Embryonic facial prominence (tissue), 1 donor: ENCODE results near the gene PTH1R.
A peak's percentile ranks its signal among the peaks of the same experiment; 100 is the strongest.

ENCODE experiments used
- DNase-seq: peaks from one replicate; pipeline ENCODE4 v3.0.0-alpha.2; 2016; ENCODE audit errors: extremely low spot score

The PTH1R gene

GRCh38 chr3:46877406-46878125 is at the start of gene PTH1R:
PTH1R (plus strand) TSS chr3:46877721; CDS start chr3:46883560, 5,839 bp downstream.
- no peak for DNase-seq

GRCh38 chr3:46829699-46830208 is 47.8 kb upstream of the PTH1R start:
- DNase-seq = no peak

- no peak for DNase-seq
Observed at GRCh38 chr3:46830801-46831200, 46.7 kb upstream of the PTH1R start.

GRCh38 chr3:46831316-46831715 is 46.2 kb upstream of the PTH1R start:
- no peak for DNase-seq

GRCh38 chr3:46831841-46832240 is 45.7 kb upstream of the PTH1R start:
- DNase-seq = no peak

GRCh38 chr3:46833346-46834300 is 43.9 kb upstream of the PTH1R start:
- no peak for DNase-seq

- DNase-seq = no peak
Observed at GRCh38 chr3:46835054-46835453, 42.5 kb upstream of the PTH1R start.

GRCh38 chr3:46835491-46835890 is 42.0 kb upstream of the PTH1R start:
- DNase-seq = no peak

- DNase-seq = no peak
Observed at GRCh38 chr3:46838301-46838700, 39.2 kb upstream of the PTH1R start.

GRCh38 chr3:46840491-46840890 is 37.0 kb upstream of the PTH1R start:
- DNase-seq = no peak

GRCh38 chr3:46843508-46843907 is 34.0 kb upstream of the PTH1R start:
- DNase-seq = no peak

- DNase-seq = no peak
Observed at GRCh38 chr3:46844397-46844796, 33.1 kb upstream of the PTH1R start.

GRCh38 chr3:46844881-46845312 is 32.6 kb upstream of the PTH1R start:
- no peak for DNase-seq

- DNase-seq = peak; percentile 46
Observed at GRCh38 chr3:46845397-46845859, 32.1 kb upstream of the PTH1R start.

GRCh38 chr3:46845860-46846623 is 31.5 kb upstream of the PTH1R start:
- peak; percentile 83 for DNase-seq

- DNase-seq = no peak
Observed at GRCh38 chr3:46846624-46847542, 30.6 kb upstream of the PTH1R start.

GRCh38 chr3:46847744-46848143 is 29.8 kb upstream of the PTH1R start:
- no peak for DNase-seq

GRCh38 chr3:46848271-46849044 is 29.1 kb upstream of the PTH1R start:
- no peak for DNase-seq

GRCh38 chr3:46849045-46849631 is 28.4 kb upstream of the PTH1R start:
- peak; percentile 13 for DNase-seq
